BE2C (cell line): ENCODE data around the gene APOL3.
"Not testable (repeated sequence)": the region's sequence is repeated elsewhere in the genome, so short reads cannot be mapped to it uniquely, and the experiment has no call there.

Experiments used
- DNase-seq: peaks from one replicate; pipeline ENCODE4 v3.0.0-alpha.2; 2020
- H3K27me3 ChIP-seq: fragments of 250-450 bp; sonication (Bioruptor Pico); 2 replicates; pipeline ENCODE4 v1.5.1; 2020; ENCODE audit warnings: mild to moderate bottlenecking
- H3K36me3 ChIP-seq: fragments of 250-450 bp; sonication (Bioruptor Pico); 2 replicates; pipeline ENCODE4 v1.5.1; 2020; ENCODE audit warnings: mild to moderate bottlenecking
- H3K4me1 ChIP-seq: fragments of 250-450 bp; sonication (Bioruptor Pico); 2 replicates; pipeline ENCODE4 v1.5.1; 2020
- H3K4me3 ChIP-seq: 2 replicates; pipeline ENCODE4 v1.5.1; 2011; ENCODE audit warnings: low read depth, low read length
- H3K9me3 ChIP-seq: fragments of 250-450 bp; sonication (Bioruptor Pico); 2 replicates; pipeline ENCODE4 v1.5.1; 2020
- TF ChIP-seq, protein P1 (sequence below): IDR thresholded peaks from 2 replicates; pipeline ENCODE4 v1.5.1; 2012; ENCODE audit warnings: mild to moderate bottlenecking, low read depth, low read length

Gene APOL3

DNA sequence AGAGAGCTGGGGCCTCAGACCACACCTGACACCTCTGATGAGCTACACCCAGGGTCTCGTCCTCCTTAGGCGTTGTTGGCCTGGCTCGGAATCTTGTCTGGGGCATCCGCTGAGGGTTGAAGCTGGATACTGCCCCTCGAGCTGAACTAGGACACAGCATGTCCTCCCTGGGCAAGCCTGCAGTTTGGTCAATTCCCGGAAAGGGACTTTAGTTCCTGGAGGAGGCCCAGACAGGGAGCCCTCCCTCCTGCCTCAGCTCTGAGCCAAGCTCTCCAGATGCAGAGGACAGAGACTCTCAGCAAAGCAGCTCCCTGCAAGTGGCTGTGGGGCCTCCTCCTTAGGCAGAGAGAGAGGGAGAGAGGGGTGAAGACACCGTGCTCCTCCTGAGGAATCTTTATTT is 4.9 kb downstream of the APOL3 start:
- Histone ChIP-seq H3K27me3 (no peaks in the 10 kb centered on the region), H3K4me3 (no peak overlapping the region), H3K9me3 (no peaks in the 10 kb centered on the region), H3K36me3 (no peaks in the 10 kb centered on the region), H3K4me1 (no peaks in the 10 kb centered on the region)
- TF ChIP-seq, protein P1, sequence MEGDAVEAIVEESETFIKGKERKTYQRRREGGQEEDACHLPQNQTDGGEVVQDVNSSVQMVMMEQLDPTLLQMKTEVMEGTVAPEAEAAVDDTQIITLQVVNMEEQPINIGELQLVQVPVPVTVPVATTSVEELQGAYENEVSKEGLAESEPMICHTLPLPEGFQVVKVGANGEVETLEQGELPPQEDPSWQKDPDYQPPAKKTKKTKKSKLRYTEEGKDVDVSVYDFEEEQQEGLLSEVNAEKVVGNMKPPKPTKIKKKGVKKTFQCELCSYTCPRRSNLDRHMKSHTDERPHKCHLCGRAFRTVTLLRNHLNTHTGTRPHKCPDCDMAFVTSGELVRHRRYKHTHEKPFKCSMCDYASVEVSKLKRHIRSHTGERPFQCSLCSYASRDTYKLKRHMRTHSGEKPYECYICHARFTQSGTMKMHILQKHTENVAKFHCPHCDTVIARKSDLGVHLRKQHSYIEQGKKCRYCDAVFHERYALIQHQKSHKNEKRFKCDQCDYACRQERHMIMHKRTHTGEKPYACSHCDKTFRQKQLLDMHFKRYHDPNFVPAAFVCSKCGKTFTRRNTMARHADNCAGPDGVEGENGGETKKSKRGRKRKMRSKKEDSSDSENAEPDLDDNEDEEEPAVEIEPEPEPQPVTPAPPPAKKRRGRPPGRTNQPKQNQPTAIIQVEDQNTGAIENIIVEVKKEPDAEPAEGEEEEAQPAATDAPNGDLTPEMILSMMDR: no peak
- DNase-seq: no peak

- TF ChIP-seq, protein P1: no peak
- no peaks in the 10 kb centered on the region for H3K36me3 ChIP-seq
- H3K4me3 ChIP-seq: no peak overlapping the region
- no peaks in the 10 kb centered on the region for H3K27me3 ChIP-seq
- H3K4me1 ChIP-seq: no peaks in the 10 kb centered on the region
- no peaks in the 10 kb centered on the region for H3K9me3 ChIP-seq
- DNase-seq: no peak
Measured at GRCh38 chr22:36154423-36154945, 6.1 kb downstream of the APOL3 start.

DNA sequence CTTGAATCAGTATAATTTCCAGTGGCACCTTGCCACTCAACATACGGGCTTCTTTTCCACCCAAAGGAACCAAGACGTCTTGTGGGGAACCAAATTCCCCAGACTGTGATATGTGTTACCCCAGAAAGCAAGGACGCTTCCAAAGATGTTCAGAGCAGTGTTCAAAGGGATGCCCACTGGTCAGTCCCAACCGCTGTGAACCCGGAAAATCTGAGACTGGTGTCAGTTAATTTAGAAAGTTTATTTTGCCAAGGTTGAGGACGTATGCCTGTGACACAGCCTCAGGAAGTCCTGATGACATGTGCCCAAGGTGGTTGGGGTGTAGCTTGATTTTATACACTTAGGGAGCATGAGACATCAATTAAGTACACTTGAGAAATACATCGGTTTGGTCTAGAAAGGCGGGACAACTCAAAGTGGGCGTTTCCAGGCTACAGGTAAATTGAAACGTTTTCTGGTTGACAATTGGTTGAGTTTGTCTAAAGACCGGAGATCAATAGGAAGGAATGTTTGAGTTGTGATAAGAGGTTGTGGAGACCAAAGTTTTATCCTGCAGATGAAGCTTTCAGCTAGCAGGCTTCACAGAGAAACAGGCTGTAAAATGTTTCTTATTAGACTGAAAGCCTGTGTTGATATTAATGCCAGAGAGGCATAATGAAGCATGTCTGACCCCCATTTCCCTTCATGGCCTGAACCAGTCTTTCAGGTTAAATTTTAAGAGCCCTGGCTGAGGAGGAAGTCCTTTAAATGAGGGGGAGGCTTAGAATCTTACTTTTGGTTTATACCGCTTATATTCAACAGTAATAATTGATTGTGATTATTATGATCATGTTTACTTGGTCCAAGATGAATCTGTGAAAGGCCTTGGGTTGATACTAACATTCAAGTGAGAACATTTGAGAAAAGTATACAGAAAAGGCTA is 6.8 kb downstream of the APOL3 start:
- Histone ChIP-seq H3K4me1 (no peaks in the 10 kb centered on the region), H3K9me3 (no peaks in the 10 kb centered on the region), H3K4me3 (no peak overlapping the region), H3K36me3 (no peaks in the 10 kb centered on the region), H3K27me3 (no peaks in the 10 kb centered on the region)
- no peak for DNase-seq
- TF ChIP-seq, protein P1: no peak

DNA sequence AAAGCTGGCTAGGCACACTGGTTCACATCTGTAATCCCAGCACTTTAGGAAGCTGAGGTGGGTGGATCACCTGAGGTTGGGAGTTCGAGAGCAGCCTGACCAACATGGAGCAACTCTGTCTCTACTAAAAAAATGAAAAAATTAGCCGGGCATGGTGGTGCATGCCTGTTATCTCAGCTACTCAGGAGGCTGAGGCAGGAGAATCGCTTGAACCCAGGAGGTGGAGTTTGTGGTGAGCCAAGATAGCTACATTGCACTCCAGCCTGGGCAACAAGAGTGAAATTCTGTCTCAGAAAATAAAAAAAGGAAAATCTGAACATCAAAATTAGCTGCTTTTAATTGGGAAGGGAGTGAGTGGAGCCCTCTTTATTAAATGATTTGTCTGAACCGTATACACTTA is 7.7 kb downstream of the APOL3 start:
- not testable (repeated sequence) for H3K27me3 ChIP-seq, H3K4me3 ChIP-seq, H3K9me3 ChIP-seq, H3K4me1 ChIP-seq, H3K36me3 ChIP-seq, DNase-seq

GRCh38 chr22:36152088-36152487 is 8.5 kb downstream of the APOL3 start:
- TF ChIP-seq, protein P1: no peak
- H3K4me1 ChIP-seq: peaks cover 4% of the 10 kb centered on the region
- H3K9me3 ChIP-seq: no peaks in the 10 kb centered on the region
- H3K4me3 ChIP-seq: no peak overlapping the region
- no peak for DNase-seq
- H3K36me3 ChIP-seq: no peaks in the 10 kb centered on the region
- H3K27me3 ChIP-seq: no peaks in the 10 kb centered on the region

DNA sequence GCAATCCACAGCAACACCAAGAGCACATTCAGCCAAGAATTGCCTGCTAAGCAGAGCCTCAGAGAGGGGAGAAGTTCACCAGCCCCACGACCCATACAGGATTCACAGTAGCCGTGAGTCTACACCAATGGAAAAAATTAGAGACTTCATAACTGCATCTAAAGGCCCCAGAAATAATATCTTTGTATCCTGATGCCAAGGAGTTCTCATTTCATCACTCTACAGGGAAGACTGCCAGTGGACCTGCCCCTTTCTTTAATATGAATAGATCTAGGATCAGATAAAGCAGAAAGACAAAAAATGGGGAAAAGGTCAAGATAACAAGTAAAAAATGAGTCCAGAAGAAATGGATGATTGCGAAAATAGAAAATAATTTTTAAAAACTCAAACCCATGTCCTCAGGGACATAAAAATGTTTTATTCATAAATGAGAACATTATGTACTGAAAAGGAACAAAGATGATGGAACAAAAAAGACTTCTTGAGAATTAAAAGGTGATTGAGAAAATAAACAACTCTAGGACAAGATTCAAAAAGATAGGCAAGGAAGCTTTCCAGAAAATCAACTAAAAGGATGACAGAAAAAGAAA is 9.5 kb downstream of the APOL3 start:
- Histone ChIP-seq H3K36me3 (no peaks in the 10 kb centered on the region), H3K9me3 (no peaks in the 10 kb centered on the region), H3K27me3 (no peaks in the 10 kb centered on the region), H3K4me1 (peaks cover 5% of the 10 kb centered on the region), H3K4me3 (no peak overlapping the region)
- TF ChIP-seq, protein P1: no peak
- DNase-seq: no peak
